Bone marrow (tissue), 2 donors: Measurements from ENCODE around the gene TRIM61.
"Not testable (repeated sequence)": the region's sequence is repeated elsewhere in the genome, so short reads cannot be mapped to it uniquely, and the experiment has no call there.

Experiments used
- DNase-seq, 2 donors: peaks; one replicate each; lab custom pipeline; 2025; lab: John Stamatoyannopoulos, UW

Gene TRIM61

DNA sequence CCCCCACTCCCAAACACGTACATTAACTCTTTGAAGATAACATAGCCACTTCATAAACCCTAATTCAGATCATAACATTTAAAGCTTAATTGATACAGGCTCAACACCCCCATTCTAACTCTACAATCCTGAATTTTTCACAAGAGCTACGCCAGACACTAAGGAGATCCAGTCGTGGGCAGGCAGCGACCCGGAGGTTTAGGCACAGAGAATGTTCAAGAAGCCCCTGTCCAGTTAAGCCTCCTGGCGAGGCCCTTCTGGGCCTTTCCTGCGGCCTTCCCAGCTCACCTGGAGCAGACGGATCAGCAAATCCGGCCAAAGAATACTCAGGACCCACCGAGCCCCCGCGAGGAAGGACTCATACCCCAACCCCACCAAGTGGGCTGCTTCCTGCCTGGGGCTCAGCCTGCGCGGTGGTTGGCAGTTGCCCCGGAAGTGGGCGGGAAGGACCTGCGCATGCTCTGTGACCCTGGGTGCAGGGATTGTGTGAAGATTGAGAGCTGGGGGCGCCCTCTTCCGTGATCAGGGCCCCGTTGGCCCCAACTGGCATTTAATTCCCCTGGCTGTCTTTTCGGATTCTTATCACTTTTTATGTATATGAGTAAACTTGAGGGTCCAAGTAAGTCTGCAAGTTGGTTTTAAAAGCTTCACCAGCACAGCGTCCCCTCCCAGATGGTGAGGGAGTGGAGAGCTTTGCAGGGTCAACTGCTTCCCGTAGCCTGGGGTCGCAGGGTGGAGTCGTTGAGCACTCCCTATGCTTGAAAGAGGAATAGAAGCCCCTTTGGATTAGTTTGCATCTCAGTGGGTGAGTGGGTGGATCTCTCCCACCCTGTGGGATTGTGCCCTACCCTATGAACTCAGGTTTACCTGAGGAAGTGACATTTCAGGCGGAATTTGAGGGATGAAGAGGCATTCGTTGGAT lies at the start of gene TRIM61:
Gene TRIM61, minus strand, starts transcription at position 415 of the 922 bp plus-strand sequence. CDS start 7,655 bp downstream, outside the sequence.
- peak in 1 of 2 donors; percentile 8 for DNase-seq

- DNase-seq = not testable (repeated sequence)
Observed at GRCh38 chr4:165025782-165026181, 48.3 kb upstream of the TRIM61 start.

- not testable (repeated sequence) for DNase-seq
Observed at GRCh38 chr4:165019995-165020394, 42.5 kb upstream of the TRIM61 start.

- no peak for DNase-seq
Observed at GRCh38 chr4:165016971-165017370, 39.5 kb upstream of the TRIM61 start.

GRCh38 chr4:165013691-165014090 lies 36.2 kb upstream of the TRIM61 start:
- no peak for DNase-seq

DNA sequence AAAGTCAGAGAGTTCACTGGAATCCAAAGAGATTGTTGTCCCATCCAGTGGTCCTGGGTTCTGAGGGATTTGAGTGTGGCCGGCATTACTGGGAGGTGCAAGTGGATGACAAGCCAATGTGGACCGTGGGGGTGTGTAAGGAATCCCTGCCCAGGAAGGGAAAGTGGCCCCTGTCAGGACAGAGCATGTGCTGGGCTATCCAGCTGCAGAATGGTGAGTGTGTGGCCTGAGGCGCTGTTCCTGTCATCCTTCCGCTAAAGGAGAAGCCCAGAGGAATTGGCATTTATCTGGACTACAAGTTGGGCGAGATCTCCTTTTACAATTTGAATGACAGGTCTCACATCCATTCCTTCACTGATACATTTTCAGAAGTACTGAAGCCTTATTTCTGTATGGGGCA lies 33.9 kb upstream of the TRIM61 start:
- no peak for DNase-seq

DNA sequence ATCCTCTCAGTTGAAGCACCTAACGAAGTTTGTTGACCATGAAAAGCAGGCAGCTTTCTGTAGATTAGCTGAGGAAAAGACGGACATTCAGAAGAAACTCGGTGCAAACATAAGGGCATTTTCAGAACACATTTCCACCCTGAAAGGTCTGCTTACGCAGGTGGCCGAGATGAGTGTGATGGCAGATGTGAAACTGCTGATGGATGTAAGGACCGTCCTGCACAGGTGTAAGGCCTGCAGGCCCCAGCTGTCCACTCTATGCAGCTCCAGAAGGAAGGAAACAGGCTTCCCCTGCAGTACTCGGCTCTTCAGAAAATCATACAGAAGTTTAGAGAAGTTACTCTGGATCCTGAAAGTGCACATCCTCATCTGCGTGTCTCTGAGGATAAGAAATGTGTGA lies 33.5 kb upstream of the TRIM61 start:
- no peak for DNase-seq

GRCh38 chr4:165010487-165010886 lies 33.0 kb upstream of the TRIM61 start:
- DNase-seq = no peak

DNA sequence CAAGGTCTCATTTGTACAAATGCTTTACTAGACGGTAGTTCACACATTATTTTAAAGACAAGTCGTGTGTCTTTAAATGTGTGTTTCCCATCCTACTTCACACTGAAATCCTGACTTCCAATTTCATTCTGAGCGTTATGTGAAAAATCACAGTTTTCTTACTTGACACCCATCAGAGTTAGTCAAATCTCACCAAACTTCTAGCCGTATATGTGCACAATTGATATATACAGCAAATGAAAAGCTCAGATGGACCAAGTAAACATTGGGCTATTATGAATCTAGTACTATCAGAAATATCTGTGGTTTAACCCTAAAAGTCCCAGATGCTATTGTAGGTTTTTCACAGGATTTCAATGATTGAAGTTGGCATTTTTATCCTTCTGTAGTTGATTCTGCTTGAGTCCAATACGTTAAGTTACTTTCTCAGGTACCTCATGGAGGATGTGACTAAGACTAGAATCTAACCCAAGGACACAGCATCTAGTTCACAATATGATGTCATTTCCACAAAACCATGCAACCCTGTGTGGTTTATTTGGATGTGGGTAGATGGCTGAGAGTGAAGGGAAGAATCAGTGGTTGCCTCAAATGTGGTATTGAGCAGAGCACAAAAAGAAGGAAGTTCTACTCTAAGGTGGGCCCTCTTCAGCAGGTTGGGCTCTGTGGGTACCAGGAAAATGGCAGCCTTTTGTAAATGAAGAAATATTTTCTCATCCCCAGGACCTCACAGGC lies 32.2 kb upstream of the TRIM61 start:
- DNase-seq = no peak

DNA sequence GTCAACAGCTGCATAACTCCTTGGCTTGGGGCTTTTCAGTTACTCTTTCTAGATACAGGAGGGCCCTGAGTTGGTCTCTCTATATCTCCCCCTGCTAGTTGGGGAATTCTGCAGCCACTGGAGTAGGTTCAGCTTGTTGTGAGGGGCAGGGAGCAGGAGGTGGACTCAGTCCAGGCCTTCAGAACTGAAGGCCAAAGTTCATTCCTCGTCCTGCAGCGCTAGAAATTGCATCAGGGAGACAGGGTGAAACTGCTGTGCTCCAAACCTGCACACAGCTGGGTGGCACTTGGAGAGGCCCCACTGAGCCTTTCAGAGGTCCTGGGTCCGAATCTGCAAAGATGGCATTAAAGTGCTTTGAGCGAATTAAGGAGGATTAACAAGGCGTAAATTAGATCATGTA lies 29.4 kb upstream of the TRIM61 start:
- DNase-seq = no peak

GRCh38 chr4:165006456-165006855 lies 29.0 kb upstream of the TRIM61 start:
- DNase-seq = no peak

- no peak for DNase-seq
Observed at GRCh38 chr4:165005352-165005925, 28.0 kb upstream of the TRIM61 start.

- DNase-seq = not testable (repeated sequence)
Observed at GRCh38 chr4:165001957-165002356, 24.5 kb upstream of the TRIM61 start.

DNA sequence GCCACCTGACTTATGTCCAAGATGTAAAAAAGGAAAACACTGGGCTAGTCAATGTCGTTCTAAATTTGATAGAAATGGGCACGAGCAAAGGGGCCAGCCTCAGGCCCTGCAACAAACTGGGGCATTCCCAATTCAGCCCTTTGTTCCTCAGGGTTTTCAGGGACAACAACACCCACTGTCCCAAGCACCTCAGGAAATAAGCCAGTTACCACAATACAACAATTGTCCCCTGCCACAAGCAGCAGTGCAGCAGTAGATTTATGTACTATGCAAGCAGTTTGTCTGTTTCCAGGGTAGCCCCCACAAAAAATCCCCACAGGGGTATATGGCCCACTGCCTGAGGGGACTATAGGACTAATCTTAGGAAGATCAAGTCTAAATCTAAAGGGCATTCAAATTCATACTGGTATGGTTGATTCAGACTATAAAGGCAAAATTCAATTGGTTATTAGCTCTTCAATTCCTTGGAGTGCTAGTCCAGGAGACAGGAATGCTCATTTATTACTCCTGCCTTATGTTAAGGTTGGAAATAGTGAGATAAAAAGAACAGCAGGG lies 21.1 kb upstream of the TRIM61 start:
- not testable (repeated sequence) for DNase-seq

DNA sequence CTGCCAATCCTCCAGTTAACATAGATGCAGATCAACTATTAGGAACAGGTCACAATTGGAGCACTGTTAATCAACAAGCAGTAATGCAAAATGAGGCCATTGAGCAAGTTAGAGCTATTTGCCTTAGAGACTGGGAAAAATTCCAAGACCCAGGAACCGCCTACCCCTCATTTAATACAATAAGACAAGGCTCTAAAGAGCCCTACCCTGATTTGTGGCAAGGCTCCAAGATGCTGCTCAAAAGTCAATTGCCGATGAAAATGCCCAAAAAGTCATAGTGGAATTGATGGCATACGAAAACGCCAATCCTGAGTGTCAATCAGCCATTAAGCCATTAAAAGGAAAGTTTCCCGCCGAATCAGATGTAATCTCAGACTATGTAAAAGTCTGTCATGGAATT lies 20.5 kb upstream of the TRIM61 start:
- no peak for DNase-seq

GRCh38 chr4:164997324-164997723 lies 19.9 kb upstream of the TRIM61 start:
- DNase-seq = no peak

- not testable (repeated sequence) for DNase-seq
Observed at GRCh38 chr4:164996123-164996522, 18.7 kb upstream of the TRIM61 start.

- DNase-seq = not testable (repeated sequence)
Observed at GRCh38 chr4:164990786-164991185, 13.3 kb upstream of the TRIM61 start.

DNA sequence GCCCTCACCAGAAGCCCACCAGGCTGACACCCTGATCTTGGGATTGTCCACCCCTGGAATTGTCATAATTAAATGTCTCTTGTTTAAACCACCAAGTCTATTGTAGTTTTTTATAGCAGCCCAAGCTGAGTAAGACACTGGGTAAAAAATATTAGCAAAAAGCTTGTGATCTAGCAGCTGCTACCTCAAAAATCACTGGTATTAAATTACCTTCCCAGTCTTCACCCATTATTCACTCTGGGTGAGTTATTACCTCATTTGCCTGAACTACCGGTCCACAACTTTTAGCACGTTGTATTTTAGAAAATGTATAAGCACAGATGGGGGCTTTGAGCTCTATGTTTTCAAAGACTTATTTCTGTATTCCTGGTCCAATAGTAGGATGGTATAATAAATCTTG lies 12.0 kb upstream of the TRIM61 start:
- no peak for DNase-seq

- not testable (repeated sequence) for DNase-seq
Observed at GRCh38 chr4:164971929-164972328, 5.5 kb downstream of the TRIM61 start.

DNA sequence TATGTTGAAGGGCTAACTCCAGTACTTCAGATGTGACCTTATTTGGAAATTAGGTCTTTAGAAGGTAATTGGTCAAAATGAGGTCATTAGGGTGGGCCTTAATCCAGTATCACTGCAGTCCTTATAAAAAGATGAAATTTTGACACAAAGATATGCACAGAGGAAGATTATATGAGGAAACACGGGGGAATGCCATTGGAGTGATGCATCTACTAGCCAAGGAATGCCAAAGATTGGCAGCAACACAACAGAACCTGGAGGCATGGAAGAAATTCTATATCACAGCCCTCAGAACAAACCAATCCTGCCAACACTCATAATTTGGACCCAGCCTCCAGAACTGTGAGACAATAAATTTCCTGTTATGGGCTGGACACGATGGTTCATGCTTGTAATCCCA lies 17.6 kb downstream of the TRIM61 start:
- no peak for DNase-seq

DNA sequence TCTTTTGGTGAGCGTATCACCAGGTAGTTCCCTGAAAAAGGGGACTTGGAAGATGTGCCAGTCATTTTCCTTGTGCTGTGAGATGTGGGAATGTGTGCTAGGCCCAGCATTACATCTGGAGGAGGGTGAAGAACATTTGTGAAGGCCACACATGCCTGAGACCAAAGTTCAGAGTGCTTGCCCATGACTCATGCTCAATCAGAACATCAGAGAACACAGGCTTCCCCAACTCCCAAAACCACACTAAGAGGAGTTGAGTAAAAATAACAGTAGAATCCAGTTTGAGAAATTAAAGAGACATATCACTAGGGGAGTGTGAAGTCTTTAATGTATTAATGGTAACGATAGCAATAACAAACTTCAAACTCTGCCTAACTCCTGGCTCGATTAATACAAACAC lies 18.0 kb downstream of the TRIM61 start:
- not testable (repeated sequence) for DNase-seq
